GM15510 (cell line): ENCODE measurements around the gene BMPR1B.

Experiments
- POLR2A ChIP-seq: IDR thresholded peaks from 3 replicates; pipeline ENCODE4 v1.6.1; 2011; ENCODE audit warnings: borderline replicate concordance; ENCODE audit not compliant: insufficient read length; ENCODE audit errors: extremely low read depth

Gene BMPR1B

GRCh38 chr4:95197353-95197752 lies 439.6 kb downstream of the BMPR1B start:
- TF ChIP-seq POLR2A, result no peak

GRCh38 chr4:95198961-95199360 lies 441.2 kb downstream of the BMPR1B start:
- TF ChIP-seq POLR2A, result no peak

- TF ChIP-seq POLR2A, result no peak
Measured at GRCh38 chr4:95204267-95204844, 446.6 kb downstream of the BMPR1B start.

- TF ChIP-seq POLR2A, result no peak
Measured at GRCh38 chr4:95204873-95205272, 447.1 kb downstream of the BMPR1B start.
